Measurements from ENCODE around the gene ZNF24.
A peak's percentile ranks its signal among the peaks of the same experiment; 100 is the strongest.

The ZNF24 gene

GRCh38 chr18:35344736-35345459, 678 bp upstream of the ZNF24 start:
- TF ChIP-seq CTCF (conservative IDR thresholded peaks at IDR 0.05; ENCODE audit: low read depth, low read length), result no peak
- peak overlapping the region; percentile 95 for H3K4me3 ChIP-seq (ENCODE audit: low read depth, low read length)
- no peak for DNase-seq (ENCODE audit: low read depth)

- DNase-seq (ENCODE audit: low read depth), result peak; percentile 9
- H3K4me3 ChIP-seq (ENCODE audit: low read depth, low read length), result peak overlapping the region; percentile 95
- TF ChIP-seq CTCF (conservative IDR thresholded peaks at IDR 0.05; ENCODE audit: low read depth, low read length), result no peak
Measured at GRCh38 chr18:35343488-35343935, 708 bp downstream of the ZNF24 start.

- TF ChIP-seq CTCF (conservative IDR thresholded peaks at IDR 0.05; ENCODE audit: low read depth, low read length), result no peak
Measured at GRCh38 chr18:35337286-35337685, 6.9 kb downstream of the ZNF24 start.

GRCh38 chr18:35335866-35336265, 8.4 kb downstream of the ZNF24 start:
- DNase-seq (ENCODE audit: low read depth), result no peak
- TF ChIP-seq CTCF (conservative IDR thresholded peaks at IDR 0.05; ENCODE audit: low read depth, low read length), result no peak
- H3K4me3 ChIP-seq (ENCODE audit: low read depth, low read length), result no peak overlapping the region

More at GRCh38 chr18:35337286-35337685, 6.9 kb downstream of the ZNF24 start:
- H3K4me3 ChIP-seq (ENCODE audit: low read depth, low read length), result no peak overlapping the region
- peak; percentile 13 for DNase-seq (ENCODE audit: low read depth)

GRCh38 chr18:35334821-35335220, 9.4 kb downstream of the ZNF24 start:
- TF ChIP-seq CTCF (conservative IDR thresholded peaks at IDR 0.05; ENCODE audit: low read depth, low read length), result no peak
- H3K4me3 ChIP-seq (ENCODE audit: low read depth, low read length), result no peak overlapping the region

GRCh38 chr18:35334212-35334611, 10.0 kb downstream of the ZNF24 start:
- no peak overlapping the region for H3K4me3 ChIP-seq (ENCODE audit: low read depth, low read length)
- TF ChIP-seq CTCF (conservative IDR thresholded peaks at IDR 0.05; ENCODE audit: low read depth, low read length), result no peak
- no peak for DNase-seq (ENCODE audit: low read depth)

More at GRCh38 chr18:35334821-35335220, 9.4 kb downstream of the ZNF24 start:
- DNase-seq (ENCODE audit: low read depth), result peak; percentile 42
